NCI-H2081 (cell line): ENCODE results near the gene UBAC2.
"Not testable (repeated sequence)": the region's sequence is repeated elsewhere in the genome, so short reads cannot be mapped to it uniquely, and the experiment has no call there.

Experiments used
- DNase-seq, 2 experiments: peaks; one replicate each; lab custom pipeline; 2025; lab: John Stamatoyannopoulos, UW

The UBAC2 gene

GRCh38 chr13:99214731-99215130 is 14.1 kb downstream of the UBAC2 start:
- no peak for DNase-seq

GRCh38 chr13:99215184-99215830 is 14.7 kb downstream of the UBAC2 start:
- no peak for DNase-seq

- no peak for DNase-seq
Measured at GRCh38 chr13:99217461-99218110, 16.9 kb downstream of the UBAC2 start.

- DNase-seq: no peak
Measured at GRCh38 chr13:99218126-99218525, 17.5 kb downstream of the UBAC2 start.

GRCh38 chr13:99218545-99218944 is 17.9 kb downstream of the UBAC2 start:
- no peak for DNase-seq

GRCh38 chr13:99218969-99219368 is 18.3 kb downstream of the UBAC2 start:
- no peak for DNase-seq

- DNase-seq: no peak
Measured at GRCh38 chr13:99220199-99220935, 19.7 kb downstream of the UBAC2 start.

- DNase-seq: no peak
Measured at GRCh38 chr13:99221567-99222239, 21.0 kb downstream of the UBAC2 start.

GRCh38 chr13:99223587-99223986 is 22.9 kb downstream of the UBAC2 start:
- no peak for DNase-seq

GRCh38 chr13:99224021-99224420 is 23.4 kb downstream of the UBAC2 start:
- DNase-seq: no peak

- no peak for DNase-seq
Measured at GRCh38 chr13:99225078-99225477, 24.4 kb downstream of the UBAC2 start.

- DNase-seq: no peak
Measured at GRCh38 chr13:99226513-99226912, 25.9 kb downstream of the UBAC2 start.

- DNase-seq: no peak
Measured at GRCh38 chr13:99227331-99227900, 26.8 kb downstream of the UBAC2 start.

GRCh38 chr13:99227909-99228688 is 27.4 kb downstream of the UBAC2 start:
- DNase-seq: no peak

- DNase-seq: no peak
Measured at GRCh38 chr13:99228737-99229691, 28.4 kb downstream of the UBAC2 start.

GRCh38 chr13:99230588-99230987 is 29.9 kb downstream of the UBAC2 start:
- not testable (repeated sequence) for DNase-seq

- DNase-seq: no peak
Measured at GRCh38 chr13:99230991-99231390, 30.3 kb downstream of the UBAC2 start.

GRCh38 chr13:99231721-99232120 is 31.1 kb downstream of the UBAC2 start:
- DNase-seq: no peak

- DNase-seq: no peak
Measured at GRCh38 chr13:99237981-99238662, 37.5 kb downstream of the UBAC2 start.

- DNase-seq: no peak
Measured at GRCh38 chr13:99246100-99246499, 45.4 kb downstream of the UBAC2 start.
